ENCODE data around the gene LHFPL6.

Gene LHFPL6

GRCh38 chr13:39370048-39370447 lies 232.9 kb downstream of the LHFPL6 start:
- H3K4me3 ChIP-seq (replicated peaks in 1 of 2; ENCODE audit: low read depth in 2 of 2, low read length in 2 of 2), result no peak overlapping the region
- no peak for DNase-seq (ENCODE audit: low read depth in 2 of 2)
- no peak for TF ChIP-seq CTCF (IDR thresholded peaks at IDR 0.05; ENCODE audit: low read depth, low read length)

DNA sequence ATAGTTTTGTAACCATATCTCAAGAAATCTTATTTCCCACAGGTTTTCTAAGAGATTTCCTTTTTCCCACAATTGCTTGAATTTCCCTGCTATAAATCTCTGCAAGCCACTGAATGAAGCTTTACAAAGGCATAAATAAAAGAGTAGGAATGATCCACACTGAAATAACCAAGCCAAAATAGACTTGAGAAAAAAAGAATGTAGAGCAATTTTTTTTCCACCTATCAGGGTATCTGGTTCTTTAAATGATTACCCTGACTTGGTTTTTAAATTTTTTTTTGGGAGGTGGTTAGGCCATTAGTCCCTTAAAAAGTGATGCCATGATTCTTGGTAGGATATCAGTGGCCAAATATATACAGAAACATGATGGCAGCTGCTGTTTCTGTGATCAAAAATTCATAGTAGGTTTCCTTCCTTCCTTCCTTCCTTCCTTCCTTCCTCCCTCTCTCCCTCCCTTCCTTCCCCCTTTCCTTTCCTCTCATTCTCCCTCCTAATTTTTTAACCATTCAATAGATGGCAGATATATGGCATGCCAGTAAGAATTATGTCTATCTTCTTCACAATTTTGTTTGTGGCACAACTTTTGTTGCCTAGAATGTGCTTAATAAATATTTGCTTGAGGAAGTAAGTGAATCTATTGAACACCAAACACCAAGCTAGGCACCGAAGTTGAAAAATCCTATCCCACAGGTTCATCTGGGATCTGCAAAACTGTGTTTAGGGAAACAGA lies 233.7 kb downstream of the LHFPL6 start:
- DNase-seq (ENCODE audit: low read depth in 2 of 2), result no peak
- no peak overlapping the region for H3K4me3 ChIP-seq (replicated peaks in 1 of 2; ENCODE audit: low read depth in 2 of 2, low read length in 2 of 2)
- TF ChIP-seq CTCF (IDR thresholded peaks at IDR 0.05; ENCODE audit: low read depth, low read length), result no peak

- no peak for DNase-seq (ENCODE audit: low read depth in 2 of 2)
- no peak for TF ChIP-seq CTCF (IDR thresholded peaks at IDR 0.05; ENCODE audit: low read depth, low read length)
- H3K4me3 ChIP-seq (replicated peaks in 1 of 2; ENCODE audit: low read depth in 2 of 2, low read length in 2 of 2), result no peak overlapping the region
Measured at GRCh38 chr13:39365879-39366278, 237.1 kb downstream of the LHFPL6 start.

- no peak for DNase-seq (ENCODE audit: low read depth in 2 of 2)
- H3K4me3 ChIP-seq (replicated peaks in 1 of 2; ENCODE audit: low read depth in 2 of 2, low read length in 2 of 2), result no peak overlapping the region
- peak; percentile 2 for TF ChIP-seq CTCF (IDR thresholded peaks at IDR 0.05; ENCODE audit: low read depth, low read length)
Measured at GRCh38 chr13:39364947-39365468, 238.0 kb downstream of the LHFPL6 start.

GRCh38 chr13:39363382-39363772 lies 239.6 kb downstream of the LHFPL6 start:
- no peak for TF ChIP-seq CTCF (IDR thresholded peaks at IDR 0.05; ENCODE audit: low read depth, low read length)
- DNase-seq (ENCODE audit: low read depth in 2 of 2), result no peak

DNA sequence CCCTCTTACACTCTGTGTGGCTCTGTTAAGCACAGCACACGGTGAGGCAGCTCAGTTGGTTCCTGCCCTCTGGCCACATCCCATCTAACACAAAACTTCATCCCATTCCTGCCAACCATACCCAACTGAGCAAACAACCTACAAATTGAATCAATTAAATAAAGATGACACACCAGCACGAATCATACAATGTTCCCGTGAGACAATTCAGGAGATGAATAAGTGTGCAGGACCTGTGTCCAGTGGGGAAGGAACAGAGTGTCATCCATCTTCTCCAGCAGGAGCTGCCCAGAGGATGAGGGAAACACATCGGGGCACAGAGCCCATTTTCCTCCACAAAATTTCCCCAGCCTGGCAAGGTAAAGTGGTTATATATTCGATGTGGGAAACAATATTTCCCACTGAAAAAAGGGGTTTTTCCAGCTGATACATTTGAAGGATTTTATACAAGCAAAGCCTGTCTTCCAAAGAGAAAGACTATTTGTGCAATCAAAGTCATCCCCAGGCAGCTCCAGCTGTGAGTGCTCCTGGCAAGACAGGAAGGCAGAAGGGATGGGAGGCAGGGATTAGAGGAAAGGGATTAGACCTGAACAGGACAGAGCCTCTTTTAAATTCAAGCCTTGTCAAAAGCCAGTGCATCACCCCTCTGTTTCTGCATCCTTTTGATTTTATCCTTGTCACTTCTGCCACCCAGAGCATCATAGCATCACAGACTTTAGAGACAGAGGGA lies 240.2 kb downstream of the LHFPL6 start:
- no peak overlapping the region for H3K4me3 ChIP-seq (replicated peaks in 1 of 2; ENCODE audit: low read depth in 2 of 2, low read length in 2 of 2)
- no peak for TF ChIP-seq CTCF (IDR thresholded peaks at IDR 0.05; ENCODE audit: low read depth, low read length)
- DNase-seq (ENCODE audit: low read depth in 2 of 2), result no peak

More at GRCh38 chr13:39363382-39363772, 239.6 kb downstream of the LHFPL6 start:
- H3K4me3 ChIP-seq (replicated peaks in 1 of 2; ENCODE audit: low read depth in 2 of 2, low read length in 2 of 2), result no peak overlapping the region
